A549 (cell line): ENCODE data around the gene KHNYN. TPM values are rescaled to one million over a fixed set of nuclear protein-coding genes. Genes with fewer than 3 reads are reported as not detected.

Experiments used
- ATAC-seq, 2 experiments: fragments of 200-7000 bp in 1 of 2; fragments of >200 bp in 1 of 2; cut with Nextera tagmentation in 1 of 2; cut with Tn5 transposase in 1 of 2; 3 replicates each; pipeline versions ENCODE4 v1.8.0 to v1.9.1; 2018 to 2020; ENCODE audit warnings: mild to moderate bottlenecking in 1 of 2, moderate library complexity in 1 of 2
- CTCF ChIA-PET: fragments of 300-600 bp; sonication (Branson Sonifier 250); formaldehyde crosslinking; extraction: SDS; loops from one replicate; lab custom pipeline; 2021; ENCODE audit warnings: antibody characterized with exemption, inconsistent platforms; lab: Yijun Ruan, JAX
- POLR2A ChIA-PET: fragments of 350-600 bp; formaldehyde crosslinking; extraction: SDS; loops from one replicate; lab custom pipeline; 2021; ENCODE audit warnings: antibody characterized with exemption, inconsistent platforms; lab: Yijun Ruan, JAX
- DNase-seq, 2 experiments: peaks; one replicate each; pipeline versions ENCODE4 v3.0.0 to v3.0.0-alpha.2; 2011 to 2016; ENCODE audit warnings: low read depth in 1 of 2, low spot score in 1 of 2
- FAIRE-seq: peaks from 2 replicates; lab custom pipeline; 2011; peaks lifted over from hg19 to GRCh38; lab: Jason Lieb, UNC
- H3K27ac ChIP-seq, 2 experiments: fragments of >200 bp; sonication (Bioruptor Twin); formaldehyde crosslinking; 3 replicates each; pipeline ENCODE4 v1.5.1; 2016 to 2017
- H3K4me1 ChIP-seq: fragments of >200 bp; sonication (Bioruptor Twin); formaldehyde crosslinking; 3 replicates; pipeline ENCODE4 v1.6.1; 2016
- H3K4me2 ChIP-seq: fragments of >200 bp; sonication (Bioruptor Twin); formaldehyde crosslinking; 3 replicates; pipeline ENCODE4 v1.6.1; 2016
- H3K4me3 ChIP-seq: fragments of >200 bp; sonication (Bioruptor Twin); formaldehyde crosslinking; 3 replicates; pipeline ENCODE4 v1.5.1; 2016
- H3K9me3 ChIP-seq: fragments of >200 bp; sonication (Bioruptor Twin); formaldehyde crosslinking; 3 replicates; pipeline ENCODE4 v1.6.1; 2016
- ATOH8 ChIP-seq: fragments of 250-450 bp; sonication (Bioruptor Pico); IDR thresholded peaks from 2 replicates; pipeline ENCODE4 v1.5.0; 2020; ENCODE audit warnings: low read depth, mild to moderate bottlenecking, moderate library complexity
- CHD4 ChIP-seq: fragments of 200-600 bp; sonication (generic); IDR thresholded peaks from 2 replicates; pipeline ENCODE4 v1.6.1; 2016; ENCODE audit warnings: antibody characterized with exemption, mild to moderate bottlenecking, borderline replicate concordance
- EHMT2 ChIP-seq: fragments of 200-600 bp; sonication (generic); IDR thresholded peaks from 2 replicates; pipeline ENCODE4 v1.6.1; 2016; ENCODE audit warnings: antibody characterized with exemption, low read depth, mild to moderate bottlenecking, moderate library complexity
- FOXS1 ChIP-seq: fragments of 250-450 bp; sonication (Bioruptor Pico); IDR thresholded peaks from 2 replicates; pipeline ENCODE4 v1.5.0; 2020; ENCODE audit warnings: mild to moderate bottlenecking, moderate library complexity
- NPAS2 ChIP-seq: fragments of 250-450 bp; sonication (Bioruptor Pico); IDR thresholded peaks from 2 replicates; pipeline ENCODE4 v1.8.0; 2022; ENCODE audit warnings: mild to moderate bottlenecking, moderate library complexity, borderline replicate concordance
- POLR2AphosphoS2 ChIP-seq: conservative IDR thresholded peaks from 2 replicates; pipeline ENCODE4 v1.6.1; 2012; ENCODE audit warnings: low read length, improper control_type of control experiment, inconsistent platforms
- RCOR1 ChIP-seq: fragments of 150-350 bp; IDR thresholded peaks from 2 replicates; pipeline ENCODE4 v1.6.1; 2014; ENCODE audit warnings: antibody characterized with exemption, low read length, low read depth
- RFX5 ChIP-seq: fragments of 450-650 bp; IDR thresholded peaks from 2 replicates; pipeline ENCODE4 v1.7.1; 2014; ENCODE audit warnings: antibody characterized with exemption, mild to moderate bottlenecking, moderate library complexity
- RNF2 ChIP-seq: fragments of 200-600 bp; sonication (generic); IDR thresholded peaks from 2 replicates; pipeline ENCODE4 v1.6.1; 2016; ENCODE audit warnings: low read depth, mild to moderate bottlenecking, antibody characterized with exemption, moderate library complexity, borderline replicate concordance
- SMC3 ChIP-seq: fragments of >200 bp; sonication (Bioruptor Twin); formaldehyde crosslinking; IDR thresholded peaks from 3 replicates; pipeline ENCODE4 v1.6.1; 2018; ENCODE audit warnings: inconsistent platforms
- SREBF2 ChIP-seq: fragments of 450-650 bp; IDR thresholded peaks from 2 replicates; pipeline ENCODE4 v1.6.1; 2014; ENCODE audit warnings: mild to moderate bottlenecking, moderate library complexity
- USF2 ChIP-seq: fragments of 450-650 bp; IDR thresholded peaks from 2 replicates; pipeline ENCODE4 v1.6.1; 2014; ENCODE audit warnings: antibody characterized with exemption
- ZC3H11A ChIP-seq: fragments of 450-650 bp; IDR thresholded peaks from 2 replicates; pipeline ENCODE4 v1.6.1; 2014; ENCODE audit warnings: antibody characterized with exemption, mild to moderate bottlenecking
- WGBS: methylation state at CpG from one replicate; pipeline ENCODE4 v1.1.6; 2017; ENCODE audit errors: missing lambda C conversion rate; 5-methylcytosine and 5-hydroxymethylcytosine counted together
- polyA plus RNA-seq, 4 experiments: library from polyadenylated mRNA; depleted of rRNA in 3 of 4; stranded (reverse); fragments of >200 nt; fragmentation: RNase III in 1 of 4; extraction: RNeasy Plus Mini Kit Qiagen cat#74134 plus additional on column Dnase treatment in 1 of 4; gene quantifications; 2 replicates in 3 of 4; 3 replicates in 1 of 4; pipeline ENCODE4 v1.2.3, GENCODE V29; 2011 to 2017
- TF ChIP-seq, protein P1 (sequence below): fragments of >200 bp; sonication (Bioruptor Twin); formaldehyde crosslinking; IDR thresholded peaks from 2 replicates; pipeline ENCODE4 v1.6.1; 2016
- TF ChIP-seq, protein P2 (sequence below): fragments of >200 bp; sonication (Bioruptor Twin); formaldehyde crosslinking; IDR thresholded peaks from 3 replicates; pipeline ENCODE4 v1.6.1; 2016
- TF ChIP-seq, protein P3 (sequence below): fragments of 200-600 bp; sonication (generic); IDR thresholded peaks from 2 replicates; pipeline ENCODE4 v1.6.1; 2016; ENCODE audit warnings: antibody characterized with exemption, mild to moderate bottlenecking, moderate library complexity

KHNYN gene
- polyA plus RNA-seq, 2 of the 4 experiments (the other 2 are of a cell fraction), result 19.0 to 26.4 TPM

- DNase-seq (no peak), FAIRE-seq (no peak), ATAC-seq (no peak)
- POLR2A ChIA-PET, result no interaction called here
- TF ChIP-seq FOXS1 (CRISPR knock-in tag) (no peak), NPAS2 (CRISPR knock-in tag) (no peak), USF2 (no peak), RFX5 (no peak), RCOR1 (no peak), ZC3H11A (no peak), ATOH8 (CRISPR knock-in tag) (no peak), RNF2 (no peak), POLR2AphosphoS2 (no peak), EHMT2 (no peak), SMC3 (no peak), CHD4 (no peak)
- TF ChIP-seq, protein P1, sequence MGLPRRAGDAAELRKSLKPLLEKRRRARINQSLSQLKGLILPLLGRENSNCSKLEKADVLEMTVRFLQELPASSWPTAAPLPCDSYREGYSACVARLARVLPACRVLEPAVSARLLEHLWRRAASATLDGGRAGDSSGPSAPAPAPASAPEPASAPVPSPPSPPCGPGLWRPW, result no peak
- TF ChIP-seq, protein P2, sequence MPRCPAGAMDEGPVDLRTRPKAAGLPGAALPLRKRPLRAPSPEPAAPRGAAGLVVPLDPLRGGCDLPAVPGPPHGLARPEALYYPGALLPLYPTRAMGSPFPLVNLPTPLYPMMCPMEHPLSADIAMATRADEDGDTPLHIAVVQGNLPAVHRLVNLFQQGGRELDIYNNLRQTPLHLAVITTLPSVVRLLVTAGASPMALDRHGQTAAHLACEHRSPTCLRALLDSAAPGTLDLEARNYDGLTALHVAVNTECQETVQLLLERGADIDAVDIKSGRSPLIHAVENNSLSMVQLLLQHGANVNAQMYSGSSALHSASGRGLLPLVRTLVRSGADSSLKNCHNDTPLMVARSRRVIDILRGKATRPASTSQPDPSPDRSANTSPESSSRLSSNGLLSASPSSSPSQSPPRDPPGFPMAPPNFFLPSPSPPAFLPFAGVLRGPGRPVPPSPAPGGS, result no peak
- Histone ChIP-seq H3K4me2 (no peak overlapping the region), H3K27ac (no peak overlapping the region), H3K4me1 (no peaks in the 10 kb centered on the region), H3K4me3 (no peak overlapping the region), H3K9me3 (no peaks in the 10 kb centered on the region)
- 82% methylated on average over 25 of the region's 25 CpGs for WGBS
- CTCF ChIA-PET, result interaction anchor here (1.1 to 16.5 kb wide), 5 partner anchors 14 to 84 kb away, joined by 3 to 254 read pairs (median 6); partner anchors contain the start of genes ADCY4, CBLN3, KHNYN and RIPK3
These were observed 14.1 kb upstream of the KHNYN start for GRCh38 chr14:24415421-24416253.

DNA sequence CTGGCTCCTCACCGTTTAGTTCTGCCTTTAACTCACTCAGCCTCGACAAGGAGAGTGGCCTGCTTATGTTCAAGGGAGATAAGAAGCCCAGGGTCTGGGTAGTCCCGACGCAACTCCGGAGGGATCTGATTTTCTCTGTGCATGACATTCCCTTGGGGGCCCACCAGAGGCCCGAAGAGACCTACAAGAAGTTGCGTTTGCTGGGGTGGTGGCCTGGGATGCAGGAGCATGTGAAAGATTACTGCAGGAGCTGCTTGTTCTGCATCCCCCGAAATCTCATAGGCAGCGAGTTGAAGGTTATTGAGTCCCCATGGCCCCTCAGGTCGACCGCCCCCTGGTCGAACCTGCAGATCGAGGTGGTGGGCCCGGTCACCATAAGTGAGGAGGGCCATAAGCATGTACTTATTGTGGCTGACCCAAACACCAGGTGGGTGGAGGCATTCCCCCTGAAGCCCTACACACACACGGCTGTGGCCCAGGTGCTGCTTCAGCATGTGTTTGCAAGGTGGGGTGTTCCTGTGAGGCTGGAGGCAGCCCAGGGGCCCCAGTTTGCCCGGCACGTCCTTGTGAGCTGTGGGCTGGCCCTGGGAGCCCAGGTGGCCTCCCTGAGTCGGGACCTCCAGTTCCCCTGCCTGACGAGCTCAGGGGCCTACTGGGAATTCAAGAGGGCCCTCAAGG is 13.4 kb upstream of the KHNYN start:
- no peak overlapping the region for H3K27ac ChIP-seq
- no peaks in the 10 kb centered on the region for H3K4me1 ChIP-seq
- no peak overlapping the region for H3K4me3 ChIP-seq
- H3K9me3 ChIP-seq, result no peaks in the 10 kb centered on the region
- no peak for TF ChIP-seq SREBF2
- TF ChIP-seq, protein P3, sequence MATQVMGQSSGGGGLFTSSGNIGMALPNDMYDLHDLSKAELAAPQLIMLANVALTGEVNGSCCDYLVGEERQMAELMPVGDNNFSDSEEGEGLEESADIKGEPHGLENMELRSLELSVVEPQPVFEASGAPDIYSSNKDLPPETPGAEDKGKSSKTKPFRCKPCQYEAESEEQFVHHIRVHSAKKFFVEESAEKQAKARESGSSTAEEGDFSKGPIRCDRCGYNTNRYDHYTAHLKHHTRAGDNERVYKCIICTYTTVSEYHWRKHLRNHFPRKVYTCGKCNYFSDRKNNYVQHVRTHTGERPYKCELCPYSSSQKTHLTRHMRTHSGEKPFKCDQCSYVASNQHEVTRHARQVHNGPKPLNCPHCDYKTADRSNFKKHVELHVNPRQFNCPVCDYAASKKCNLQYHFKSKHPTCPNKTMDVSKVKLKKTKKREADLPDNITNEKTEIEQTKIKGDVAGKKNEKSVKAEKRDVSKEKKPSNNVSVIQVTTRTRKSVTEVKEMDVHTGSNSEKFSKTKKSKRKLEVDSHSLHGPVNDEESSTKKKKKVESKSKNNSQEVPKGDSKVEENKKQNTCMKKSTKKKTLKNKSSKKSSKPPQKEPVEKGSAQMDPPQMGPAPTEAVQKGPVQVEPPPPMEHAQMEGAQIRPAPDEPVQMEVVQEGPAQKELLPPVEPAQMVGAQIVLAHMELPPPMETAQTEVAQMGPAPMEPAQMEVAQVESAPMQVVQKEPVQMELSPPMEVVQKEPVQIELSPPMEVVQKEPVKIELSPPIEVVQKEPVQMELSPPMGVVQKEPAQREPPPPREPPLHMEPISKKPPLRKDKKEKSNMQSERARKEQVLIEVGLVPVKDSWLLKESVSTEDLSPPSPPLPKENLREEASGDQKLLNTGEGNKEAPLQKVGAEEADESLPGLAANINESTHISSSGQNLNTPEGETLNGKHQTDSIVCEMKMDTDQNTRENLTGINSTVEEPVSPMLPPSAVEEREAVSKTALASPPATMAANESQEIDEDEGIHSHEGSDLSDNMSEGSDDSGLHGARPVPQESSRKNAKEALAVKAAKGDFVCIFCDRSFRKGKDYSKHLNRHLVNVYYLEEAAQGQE, result no peak
- TF ChIP-seq, all 56 proteins: peak for 0
- 64% methylated on average over 15 of the region's 19 CpGs for WGBS
- ATAC-seq (no peak), FAIRE-seq (no peak), DNase-seq (no peak)
- H3K4me2 ChIP-seq, result no peak overlapping the region
- CTCF ChIA-PET, result interaction anchor here (0.9 to 16.5 kb wide), 3 partner anchors 13 to 1296 kb away, joined by 3 to 254 read pairs (median 234); partner anchors contain the start of genes ADCY4, CBLN3, KHNYN and RIPK3
- POLR2A ChIA-PET, result no interaction called here
